Sigmoid colon (tissue), 4 donors: ENCODE results near the gene RSAD1.

Experiments used
- EP300 ChIP-seq, 4 donors: sonication (generic); formaldehyde crosslinking; IDR thresholded peaks; one replicate each; pipeline ENCODE4 v1.6.1; 2017; ENCODE audit warnings: antibody characterized with exemption in 4 of 4
- TF ChIP-seq, protein P1 (sequence below), 4 experiments: fragments of 450-650 bp in 3 of 4; fragments of 200-600 bp in 1 of 4; IDR thresholded peaks; one replicate each; pipeline ENCODE4 v1.5.1; 2016 to 2019; ENCODE audit warnings: antibody characterized with exemption in 4 of 4, mild to moderate bottlenecking in 3 of 4, moderate library complexity in 2 of 4

- TF ChIP-seq, protein P1, sequence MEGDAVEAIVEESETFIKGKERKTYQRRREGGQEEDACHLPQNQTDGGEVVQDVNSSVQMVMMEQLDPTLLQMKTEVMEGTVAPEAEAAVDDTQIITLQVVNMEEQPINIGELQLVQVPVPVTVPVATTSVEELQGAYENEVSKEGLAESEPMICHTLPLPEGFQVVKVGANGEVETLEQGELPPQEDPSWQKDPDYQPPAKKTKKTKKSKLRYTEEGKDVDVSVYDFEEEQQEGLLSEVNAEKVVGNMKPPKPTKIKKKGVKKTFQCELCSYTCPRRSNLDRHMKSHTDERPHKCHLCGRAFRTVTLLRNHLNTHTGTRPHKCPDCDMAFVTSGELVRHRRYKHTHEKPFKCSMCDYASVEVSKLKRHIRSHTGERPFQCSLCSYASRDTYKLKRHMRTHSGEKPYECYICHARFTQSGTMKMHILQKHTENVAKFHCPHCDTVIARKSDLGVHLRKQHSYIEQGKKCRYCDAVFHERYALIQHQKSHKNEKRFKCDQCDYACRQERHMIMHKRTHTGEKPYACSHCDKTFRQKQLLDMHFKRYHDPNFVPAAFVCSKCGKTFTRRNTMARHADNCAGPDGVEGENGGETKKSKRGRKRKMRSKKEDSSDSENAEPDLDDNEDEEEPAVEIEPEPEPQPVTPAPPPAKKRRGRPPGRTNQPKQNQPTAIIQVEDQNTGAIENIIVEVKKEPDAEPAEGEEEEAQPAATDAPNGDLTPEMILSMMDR (IDR thresholded peaks at IDR 0.05) = no peak
- no peak for TF ChIP-seq EP300 (IDR thresholded peaks at IDR 0.05)
Observed at GRCh38 chr17:50429793-50430192, 48.9 kb upstream of the RSAD1 start.
